Caki2 (cell line): Measurements from ENCODE around the gene CSDE1. TPM values are rescaled to one million over a fixed set of nuclear protein-coding genes. Genes with fewer than 3 reads are reported as not detected.
A peak's percentile ranks its signal among the peaks of the same experiment; 100 is the strongest.
"Not testable (repeated sequence)": the region's sequence is repeated elsewhere in the genome, so short reads cannot be mapped to it uniquely, and the experiment has no call there.

ENCODE experiments used
- DNase-seq: peaks from one replicate; pipeline ENCODE4 v3.0.0-alpha.2; 2015; ENCODE audit warnings: low read depth
- in situ Hi-C: cut with HindIII; loops from 2 replicates; pipeline ENCODE4 v1.10.0; 2016; ENCODE audit warnings: low sequenced_read_pairs, low pct_unique_long_range_greater_than_20kb, mixed read lengths
- total RNA-seq: library from RNA; depleted of rRNA; stranded (reverse); fragments of >200 nt; shearing (Covaris generic); gene quantifications from 2 replicates; pipeline ENCODE4 v1.2.3, GENCODE V29; 2014; ENCODE audit warnings: low replicate concordance; rRNA removed

CSDE1 gene
- 112 and 120 TPM in 2 replicates for total RNA-seq

GRCh38 chr1:114757455-114758255, at the start of gene CSDE1:
CSDE1 (minus strand) TSS chr1:114757984; CDS start chr1:114739890, 18,094 bp downstream.
- in situ Hi-C loops = no loop called here
- DNase-seq = peak; percentile 90

GRCh38 chr1:114804449-114804848, 46.7 kb upstream of the CSDE1 start:
- DNase-seq, in situ Hi-C loops: not testable (repeated sequence)

- DNase-seq = peak; percentile 77
- in situ Hi-C loops = no loop called here
These were observed 45.2 kb upstream of the CSDE1 start for GRCh38 chr1:114803001-114803400.

- in situ Hi-C loops = no loop called here
- no peak for DNase-seq
These were observed 36.3 kb upstream of the CSDE1 start for GRCh38 chr1:114794038-114794437.

- DNase-seq, in situ Hi-C loops: not testable (repeated sequence)
These were observed 32.8 kb upstream of the CSDE1 start for GRCh38 chr1:114790581-114790980.

- in situ Hi-C loops, DNase-seq: not testable (repeated sequence)
These were observed 28.7 kb upstream of the CSDE1 start for GRCh38 chr1:114786440-114786839.

GRCh38 chr1:114782476-114782875, 24.7 kb upstream of the CSDE1 start:
- in situ Hi-C loops = no loop called here
- DNase-seq = no peak

- peak; percentile 85 for DNase-seq
- in situ Hi-C loops = no loop called here
These were observed 22.8 kb upstream of the CSDE1 start, which contains the start of gene SIKE1 for GRCh38 chr1:114780344-114781226. SIKE1 (minus strand) TSS chr1:114780685; CDS start chr1:114780607, 78 bp downstream.

GRCh38 chr1:114779722-114780121, 21.9 kb upstream of the CSDE1 start:
- no peak for DNase-seq
- in situ Hi-C loops = no loop called here

- in situ Hi-C loops, DNase-seq: not testable (repeated sequence)
These were observed 18.9 kb upstream of the CSDE1 start for GRCh38 chr1:114776726-114777125.

GRCh38 chr1:114771992-114772391, 14.2 kb upstream of the CSDE1 start:
- DNase-seq = no peak
- in situ Hi-C loops = no loop called here

- in situ Hi-C loops = no loop called here
- DNase-seq = no peak
These were observed 13.2 kb upstream of the CSDE1 start for GRCh38 chr1:114770989-114771388.

- no peak for DNase-seq
- in situ Hi-C loops = no loop called here
These were observed 6.9 kb upstream of the CSDE1 start for GRCh38 chr1:114764689-114765088.

GRCh38 chr1:114758256-114758832, 560 bp upstream of the CSDE1 start:
- in situ Hi-C loops = no loop called here
- DNase-seq = no peak

GRCh38 chr1:114756949-114757454, 782 bp downstream of the CSDE1 start:
- in situ Hi-C loops = no loop called here
- no peak for DNase-seq

GRCh38 chr1:114756009-114756892, 1.5 kb downstream of the CSDE1 start:
- DNase-seq = no peak

More at GRCh38 chr1:114756009-114756892, 1.5 kb downstream of the CSDE1 start:
- in situ Hi-C loops = no loop called here
